Cardiac fibroblast (primary cell): ENCODE results near the gene MAN1B1.
A peak's percentile ranks its signal among the peaks of the same experiment; 100 is the strongest.

Source experiments
- DNase-seq, 2 donors: peaks; one replicate each; pipeline versions ENCODE4 v3.0.0 to v3.0.0-alpha.2; 2010; ENCODE audit warnings: low read depth in 2 of 2
- H3K4me3 ChIP-seq, 2 donors: replicated peaks in 1 of 2; 1 replicate in 1 of 2; 2 replicates in 1 of 2; pipeline ENCODE4 v1.5.1; 2011; ENCODE audit warnings: low read depth in 2 of 2, low read length in 2 of 2, mild to moderate bottlenecking in 2 of 2, moderate library complexity in 1 of 2
- CTCF ChIP-seq: IDR thresholded peaks from one replicate; pipeline ENCODE4 v1.5.1; 2011; ENCODE audit warnings: low read depth, mild to moderate bottlenecking, low read length, inconsistent platforms

The MAN1B1 gene

GRCh38 chr9:137070906-137071275 is 15.9 kb upstream of the MAN1B1 start:
- peak overlapping the region; percentile 15 to 41 for H3K4me3 ChIP-seq
- TF ChIP-seq CTCF: no peak
- no peak for DNase-seq

GRCh38 chr9:137071282-137071681 is 15.5 kb upstream of the MAN1B1 start:
- TF ChIP-seq CTCF: no peak
- H3K4me3 ChIP-seq: no peak overlapping the region
- no peak for DNase-seq

DNA sequence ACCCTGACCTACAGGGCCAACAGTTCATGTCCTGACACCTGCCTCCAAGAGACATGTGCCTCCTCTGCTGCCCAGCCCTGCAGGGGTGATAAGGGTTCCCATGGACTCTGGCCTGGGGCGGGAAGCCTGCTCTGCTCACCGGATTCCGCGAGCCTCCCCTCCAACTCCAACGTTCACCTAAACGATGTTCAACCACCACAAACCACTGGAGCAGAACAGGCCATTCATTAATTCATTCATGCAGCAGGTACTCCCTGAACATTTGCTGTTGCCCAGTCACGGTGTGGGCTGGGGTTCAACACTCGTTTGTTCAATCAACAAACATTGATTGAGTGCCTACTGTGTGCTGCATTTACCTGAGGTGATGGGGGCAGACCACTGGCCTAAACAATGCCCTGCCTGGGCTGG is 12.8 kb upstream of the MAN1B1 start:
- H3K4me3 ChIP-seq: no peak overlapping the region
- DNase-seq: no peak
- TF ChIP-seq CTCF: no peak

- no peak overlapping the region for H3K4me3 ChIP-seq
- TF ChIP-seq CTCF: no peak
- no peak for DNase-seq
Measured at GRCh38 chr9:137074657-137075274, 12.0 kb upstream of the MAN1B1 start.

DNA sequence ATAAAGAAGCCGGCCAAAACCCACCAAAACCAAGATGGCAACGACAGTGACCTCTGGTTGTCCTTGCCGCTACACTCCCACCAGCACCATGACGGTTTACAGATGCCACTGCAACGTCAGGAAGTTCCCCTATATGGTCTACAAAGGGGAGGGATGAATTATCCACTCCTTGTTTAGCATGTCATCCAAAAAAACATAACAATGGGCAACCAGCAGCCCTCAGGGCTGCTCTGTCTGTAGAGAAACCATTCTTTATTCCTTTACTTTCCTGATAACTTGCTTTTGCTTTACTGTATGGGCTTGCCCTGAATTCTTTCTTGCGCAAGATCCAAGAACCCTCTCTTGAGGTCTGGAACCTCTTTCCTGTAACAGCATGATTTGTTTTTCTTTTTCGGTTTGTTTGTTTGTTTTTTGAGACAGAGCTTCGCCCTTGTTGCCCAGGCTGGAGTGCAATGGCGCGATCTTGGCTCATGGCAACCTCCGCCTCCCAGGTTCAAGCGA is 11.5 kb upstream of the MAN1B1 start:
- DNase-seq: no peak
- no peak for TF ChIP-seq CTCF
- H3K4me3 ChIP-seq: no peak overlapping the region

DNA sequence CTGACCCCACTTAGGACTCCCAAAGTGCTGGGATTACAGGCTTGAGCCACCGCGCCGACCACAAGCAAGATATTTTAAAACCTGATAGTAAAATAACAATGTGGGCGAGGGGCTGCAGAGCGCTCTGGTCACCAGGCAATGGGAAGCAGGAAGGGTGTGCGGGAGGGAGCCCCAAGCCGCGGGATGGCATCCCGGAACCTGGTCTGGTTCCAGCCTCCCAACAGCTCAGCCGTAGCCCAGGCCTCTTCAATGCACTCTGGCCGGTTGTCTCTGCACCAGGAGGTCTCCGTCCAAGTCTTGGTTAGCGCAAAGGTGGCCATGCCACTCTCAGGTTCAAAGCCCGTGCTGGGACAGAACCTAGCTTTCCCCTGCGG is 10.2 kb upstream of the MAN1B1 start:
- H3K4me3 ChIP-seq: peak overlapping the region; percentile 31 to 36
- DNase-seq: no peak
- TF ChIP-seq CTCF: no peak
